ENCODE data around the gene CCDC141.

CCDC141 gene

GRCh38 chr2:178858896-178859625 lies 190.9 kb downstream of the CCDC141 start:
- Histone ChIP-seq H3K27me3 (ENCODE audit: insufficient read depth, insufficient read length) (no peaks in the 10 kb centered on the region), H3K9ac (ENCODE audit: insufficient read length, low read depth) (no peak overlapping the region), H3K36me3 (ENCODE audit: insufficient read depth, insufficient read length, low read length) (no peaks in the 10 kb centered on the region), H3K4me3 (ENCODE audit: insufficient read length, low read depth) (no peak overlapping the region), H3K9me3 (ENCODE audit: insufficient read depth, low read length) (no peaks in the 10 kb centered on the region), H3K4me1 (ENCODE audit: insufficient read depth, insufficient read length) (no peaks in the 10 kb centered on the region)
- TF ChIP-seq ZNF274 (IDR thresholded peaks at IDR 0.05; ENCODE audit: low read depth, low read length), result no peak
- no peak for TF ChIP-seq SUZ12 (IDR thresholded peaks at IDR 0.05; ENCODE audit: extremely low read depth, insufficient read depth, insufficient read length)
- TF ChIP-seq YY1 (IDR thresholded peaks at IDR 0.05; ENCODE audit: insufficient read depth, insufficient read length), result no peak
- no peak for DNase-seq (ENCODE audit: low read depth, low spot score)

DNA sequence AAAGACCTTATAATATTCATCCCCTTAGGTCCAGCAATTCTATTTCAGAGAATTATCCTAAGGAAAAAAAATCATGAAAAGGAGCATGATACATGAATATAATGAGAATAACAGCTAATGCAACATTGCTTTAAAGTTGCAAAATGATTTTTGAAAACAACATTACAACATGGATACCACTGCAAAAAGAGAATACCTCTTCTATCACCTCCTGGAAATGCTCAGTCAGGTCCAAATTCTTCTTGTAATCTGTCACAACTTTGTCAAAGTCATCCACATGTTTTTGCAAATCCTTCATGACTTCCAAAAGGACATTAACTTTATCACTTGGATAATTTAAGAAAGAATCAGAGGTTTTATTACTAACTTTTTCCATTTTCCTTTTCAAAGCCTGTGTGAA lies 194.8 kb downstream of the CCDC141 start:
- DNase-seq (ENCODE audit: low read depth, low spot score), result no peak
- no peak for TF ChIP-seq YY1 (IDR thresholded peaks at IDR 0.05; ENCODE audit: insufficient read depth, insufficient read length)
- no peak for TF ChIP-seq SUZ12 (IDR thresholded peaks at IDR 0.05; ENCODE audit: extremely low read depth, insufficient read depth, insufficient read length)
- no peak for TF ChIP-seq ZNF274 (IDR thresholded peaks at IDR 0.05; ENCODE audit: low read depth, low read length)

GRCh38 chr2:178848335-178848734 lies 201.6 kb downstream of the CCDC141 start:
- Histone ChIP-seq H3K9ac (ENCODE audit: insufficient read length, low read depth) (no peak overlapping the region), H3K9me3 (ENCODE audit: insufficient read depth, low read length) (no peaks in the 10 kb centered on the region), H3K27me3 (ENCODE audit: insufficient read depth, insufficient read length) (no peaks in the 10 kb centered on the region), H3K36me3 (ENCODE audit: insufficient read depth, insufficient read length, low read length) (no peaks in the 10 kb centered on the region), H3K4me3 (ENCODE audit: insufficient read length, low read depth) (no peak overlapping the region), H3K4me1 (ENCODE audit: insufficient read depth, insufficient read length) (no peaks in the 10 kb centered on the region)
- no peak for DNase-seq (ENCODE audit: low read depth, low spot score)
- no peak for TF ChIP-seq YY1 (IDR thresholded peaks at IDR 0.05; ENCODE audit: insufficient read depth, insufficient read length)
- TF ChIP-seq SUZ12 (IDR thresholded peaks at IDR 0.05; ENCODE audit: extremely low read depth, insufficient read depth, insufficient read length), result no peak
- TF ChIP-seq ZNF274 (IDR thresholded peaks at IDR 0.05; ENCODE audit: low read depth, low read length), result no peak

More for the DNA sequence above, 194.8 kb downstream of the CCDC141 start:
- Histone ChIP-seq H3K4me1 (ENCODE audit: insufficient read depth, insufficient read length) (no peaks in the 10 kb centered on the region), H3K9ac (ENCODE audit: insufficient read length, low read depth) (no peak overlapping the region), H3K9me3 (ENCODE audit: insufficient read depth, low read length) (no peaks in the 10 kb centered on the region), H3K4me3 (ENCODE audit: insufficient read length, low read depth) (no peak overlapping the region), H3K36me3 (ENCODE audit: insufficient read depth, insufficient read length, low read length) (no peaks in the 10 kb centered on the region), H3K27me3 (ENCODE audit: insufficient read depth, insufficient read length) (no peaks in the 10 kb centered on the region)

DNA sequence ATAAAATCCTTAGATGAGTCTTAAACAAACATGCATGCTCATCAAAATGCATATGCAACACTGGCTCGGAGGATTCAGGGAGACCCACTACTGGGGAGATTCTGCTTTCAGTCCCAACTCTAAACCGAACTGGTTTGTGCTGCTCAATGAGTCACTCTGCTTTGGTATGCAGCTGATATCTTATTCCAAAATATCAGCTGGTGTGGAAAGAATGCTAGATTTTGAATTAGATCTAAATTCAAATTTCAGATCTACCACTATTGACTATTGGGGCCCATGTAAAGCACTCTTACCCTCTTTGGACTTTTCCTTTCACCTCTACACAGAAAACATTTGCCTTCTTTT lies 203.5 kb downstream of the CCDC141 start:
- H3K9ac ChIP-seq (ENCODE audit: insufficient read length, low read depth), result no peak overlapping the region
- TF ChIP-seq SUZ12 (IDR thresholded peaks at IDR 0.05; ENCODE audit: extremely low read depth, insufficient read depth, insufficient read length) (no peak), YY1 (IDR thresholded peaks at IDR 0.05; ENCODE audit: insufficient read depth, insufficient read length) (no peak), ZNF274 (IDR thresholded peaks at IDR 0.05; ENCODE audit: low read depth, low read length) (no peak)
- DNase-seq (ENCODE audit: low read depth, low spot score), result no peak
- H3K4me1 ChIP-seq (ENCODE audit: insufficient read depth, insufficient read length), result no peaks in the 10 kb centered on the region
- no peaks in the 10 kb centered on the region for H3K36me3 ChIP-seq (ENCODE audit: insufficient read depth, insufficient read length, low read length)
- H3K9me3 ChIP-seq (ENCODE audit: insufficient read depth, low read length), result no peaks in the 10 kb centered on the region
- no peaks in the 10 kb centered on the region for H3K27me3 ChIP-seq (ENCODE audit: insufficient read depth, insufficient read length)
- H3K4me3 ChIP-seq (ENCODE audit: insufficient read length, low read depth), result no peak overlapping the region

DNA sequence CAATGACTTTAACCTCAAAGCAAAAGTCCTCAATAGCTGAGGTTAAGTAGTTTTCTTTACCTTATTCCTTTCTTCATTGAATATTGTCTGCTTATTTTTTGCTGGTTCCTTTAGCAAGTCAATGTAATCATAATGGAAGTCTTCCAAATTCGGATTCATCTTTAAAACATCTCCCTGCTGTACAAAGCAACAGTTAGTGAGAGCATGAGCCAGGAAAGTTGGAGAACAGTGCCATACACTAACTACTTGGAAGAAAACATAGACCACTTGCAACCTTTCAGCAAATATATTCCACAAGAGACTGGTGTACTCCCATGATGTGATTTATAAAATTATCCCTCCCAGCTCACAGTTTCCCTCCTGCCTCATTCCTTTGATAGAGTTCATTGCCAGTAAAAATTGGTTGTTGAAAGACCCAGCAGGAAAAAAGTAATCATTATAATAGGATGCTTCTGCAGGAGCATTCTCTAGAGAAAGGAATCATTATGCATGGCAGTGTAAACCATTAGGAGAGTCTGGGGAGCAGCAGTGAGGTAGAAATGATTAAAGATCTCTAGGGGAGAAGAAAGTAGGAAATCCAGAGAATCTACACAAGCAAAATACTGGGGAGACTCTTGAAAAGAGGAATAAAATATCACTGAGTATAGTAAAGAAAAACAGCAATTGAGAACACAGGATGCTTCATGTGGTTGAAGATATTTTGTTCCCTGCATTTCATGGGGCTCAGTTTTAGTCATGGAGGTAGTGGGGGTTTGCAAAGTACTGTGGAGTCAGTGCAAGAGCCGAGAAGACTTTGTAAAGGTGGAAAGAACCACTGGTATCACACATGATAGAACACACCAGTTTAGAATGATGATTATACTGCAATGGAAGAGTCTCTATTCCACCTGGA lies 204.1 kb downstream of the CCDC141 start:
- Histone ChIP-seq H3K9ac (ENCODE audit: insufficient read length, low read depth) (no peak overlapping the region), H3K27me3 (ENCODE audit: insufficient read depth, insufficient read length) (no peaks in the 10 kb centered on the region), H3K4me1 (ENCODE audit: insufficient read depth, insufficient read length) (no peaks in the 10 kb centered on the region), H3K9me3 (ENCODE audit: insufficient read depth, low read length) (no peaks in the 10 kb centered on the region), H3K36me3 (ENCODE audit: insufficient read depth, insufficient read length, low read length) (no peaks in the 10 kb centered on the region), H3K4me3 (ENCODE audit: insufficient read length, low read depth) (no peak overlapping the region)
- no peak for DNase-seq (ENCODE audit: low read depth, low spot score)
- no peak for TF ChIP-seq ZNF274 (IDR thresholded peaks at IDR 0.05; ENCODE audit: low read depth, low read length)

- Histone ChIP-seq H3K4me3 (ENCODE audit: insufficient read length, low read depth) (no peak overlapping the region), H3K9ac (ENCODE audit: insufficient read length, low read depth) (no peak overlapping the region), H3K9me3 (ENCODE audit: insufficient read depth, low read length) (no peaks in the 10 kb centered on the region), H3K27me3 (ENCODE audit: insufficient read depth, insufficient read length) (no peaks in the 10 kb centered on the region), H3K36me3 (ENCODE audit: insufficient read depth, insufficient read length, low read length) (no peaks in the 10 kb centered on the region), H3K4me1 (ENCODE audit: insufficient read depth, insufficient read length) (no peaks in the 10 kb centered on the region)
- TF ChIP-seq YY1 (IDR thresholded peaks at IDR 0.05; ENCODE audit: insufficient read depth, insufficient read length) (no peak), SUZ12 (IDR thresholded peaks at IDR 0.05; ENCODE audit: extremely low read depth, insufficient read depth, insufficient read length) (no peak), ZNF274 (IDR thresholded peaks at IDR 0.05; ENCODE audit: low read depth, low read length) (no peak)
- no peak for DNase-seq (ENCODE audit: low read depth, low spot score)
Measured at GRCh38 chr2:178844701-178845100, 205.2 kb downstream of the CCDC141 start.

DNA sequence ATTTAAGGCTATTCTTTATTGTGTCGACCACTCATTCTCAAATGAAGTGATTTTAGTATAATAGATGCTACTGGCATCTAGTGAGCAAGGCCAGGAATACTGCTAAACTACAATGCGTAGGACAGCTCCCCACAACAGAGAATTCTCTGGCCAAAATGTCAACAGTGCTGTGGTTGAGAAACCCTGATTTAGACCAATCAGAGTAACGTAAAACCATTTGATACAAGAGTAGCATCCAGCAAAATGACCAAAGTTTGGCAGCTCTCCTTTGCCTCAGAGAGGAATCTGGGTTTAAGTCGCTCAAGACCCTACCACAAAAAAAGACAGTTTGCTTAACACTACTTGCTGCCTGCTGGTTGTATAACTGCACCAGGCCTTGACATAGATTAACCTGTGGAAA lies 205.7 kb downstream of the CCDC141 start:
- no peak for TF ChIP-seq ZNF274 (IDR thresholded peaks at IDR 0.05; ENCODE audit: low read depth, low read length)
- no peak for TF ChIP-seq SUZ12 (IDR thresholded peaks at IDR 0.05; ENCODE audit: extremely low read depth, insufficient read depth, insufficient read length)
- TF ChIP-seq YY1 (IDR thresholded peaks at IDR 0.05; ENCODE audit: insufficient read depth, insufficient read length), result no peak
- H3K9me3 ChIP-seq (ENCODE audit: insufficient read depth, low read length), result no peaks in the 10 kb centered on the region
- H3K4me3 ChIP-seq (ENCODE audit: insufficient read length, low read depth), result no peak overlapping the region
- H3K4me1 ChIP-seq (ENCODE audit: insufficient read depth, insufficient read length), result no peaks in the 10 kb centered on the region
- no peaks in the 10 kb centered on the region for H3K27me3 ChIP-seq (ENCODE audit: insufficient read depth, insufficient read length)
- no peak for DNase-seq (ENCODE audit: low read depth, low spot score)
- no peak overlapping the region for H3K9ac ChIP-seq (ENCODE audit: insufficient read length, low read depth)
- H3K36me3 ChIP-seq (ENCODE audit: insufficient read depth, insufficient read length, low read length), result no peaks in the 10 kb centered on the region

Data from NT2/D1 (cell line).